Hepatocyte (in vitro differentiated cells): ENCODE measurements around the gene ABI3BP.

ENCODE experiments used
- CTCF ChIP-seq: fragments of 200-600 bp; sonication (generic); IDR thresholded peaks from 2 replicates; pipeline ENCODE4 v1.5.1; 2016; ENCODE audit warnings: antibody characterized with exemption, mild to moderate bottlenecking; ENCODE audit not compliant: poor library complexity
- EZH2 ChIP-seq: fragments of 200-600 bp; sonication (generic); IDR thresholded peaks from 2 replicates; pipeline ENCODE4 v1.6.1; 2016; ENCODE audit warnings: antibody characterized with exemption, mild to moderate bottlenecking, borderline replicate concordance
- EZH2phosphoT487 ChIP-seq: fragments of 200-600 bp; sonication (generic); IDR thresholded peaks from one replicate; pipeline ENCODE4 v1.6.1; 2018; ENCODE audit warnings: antibody characterized with exemption, mild to moderate bottlenecking, low read depth, moderate library complexity; ENCODE audit not compliant: unreplicated experiment, severe bottlenecking

- TF ChIP-seq CTCF, result no peak
- no peak for TF ChIP-seq EZH2
- no peak for TF ChIP-seq EZH2phosphoT487
These were observed 284.0 kb downstream of the ABI3BP start, which contains the start of gene TFG for GRCh38 chr3:100708989-100709841.
